ENCODE results near the gene PIP5K1A. TPM values are rescaled to one million over a fixed set of nuclear protein-coding genes. Genes with fewer than 3 reads are reported as not detected.
A peak's percentile ranks its signal among the peaks of the same experiment; 100 is the strongest.

The PIP5K1A gene
- total and polyA plus RNA-seq, 2 of the 8 experiments (the other 6 are each of a cell fraction or from before 2014, with no cell fraction given): 87.5 to 105 TPM

DNA sequence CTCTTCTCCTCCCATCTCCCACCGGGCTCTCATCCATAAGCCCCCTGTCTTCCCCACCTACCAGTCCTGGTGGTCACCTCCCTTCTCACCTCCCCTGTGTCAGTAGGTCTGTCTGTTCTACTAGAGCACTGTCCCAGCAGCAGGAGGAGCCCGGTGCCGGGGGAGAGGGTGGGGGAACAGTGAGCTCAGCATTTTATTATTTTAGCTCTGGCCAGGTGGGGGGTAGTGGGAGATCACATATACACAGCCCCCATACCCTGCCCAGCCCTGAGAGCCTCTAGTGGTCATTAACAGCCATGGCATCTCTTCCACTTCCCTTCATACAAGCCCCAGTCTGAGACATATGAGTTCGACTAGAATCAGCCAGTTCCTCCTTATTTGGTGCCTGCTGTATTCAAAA is 22.5 kb upstream of the PIP5K1A start, which contains the start of gene TMOD4 (continued):
- TF ChIP-seq, protein P1, sequence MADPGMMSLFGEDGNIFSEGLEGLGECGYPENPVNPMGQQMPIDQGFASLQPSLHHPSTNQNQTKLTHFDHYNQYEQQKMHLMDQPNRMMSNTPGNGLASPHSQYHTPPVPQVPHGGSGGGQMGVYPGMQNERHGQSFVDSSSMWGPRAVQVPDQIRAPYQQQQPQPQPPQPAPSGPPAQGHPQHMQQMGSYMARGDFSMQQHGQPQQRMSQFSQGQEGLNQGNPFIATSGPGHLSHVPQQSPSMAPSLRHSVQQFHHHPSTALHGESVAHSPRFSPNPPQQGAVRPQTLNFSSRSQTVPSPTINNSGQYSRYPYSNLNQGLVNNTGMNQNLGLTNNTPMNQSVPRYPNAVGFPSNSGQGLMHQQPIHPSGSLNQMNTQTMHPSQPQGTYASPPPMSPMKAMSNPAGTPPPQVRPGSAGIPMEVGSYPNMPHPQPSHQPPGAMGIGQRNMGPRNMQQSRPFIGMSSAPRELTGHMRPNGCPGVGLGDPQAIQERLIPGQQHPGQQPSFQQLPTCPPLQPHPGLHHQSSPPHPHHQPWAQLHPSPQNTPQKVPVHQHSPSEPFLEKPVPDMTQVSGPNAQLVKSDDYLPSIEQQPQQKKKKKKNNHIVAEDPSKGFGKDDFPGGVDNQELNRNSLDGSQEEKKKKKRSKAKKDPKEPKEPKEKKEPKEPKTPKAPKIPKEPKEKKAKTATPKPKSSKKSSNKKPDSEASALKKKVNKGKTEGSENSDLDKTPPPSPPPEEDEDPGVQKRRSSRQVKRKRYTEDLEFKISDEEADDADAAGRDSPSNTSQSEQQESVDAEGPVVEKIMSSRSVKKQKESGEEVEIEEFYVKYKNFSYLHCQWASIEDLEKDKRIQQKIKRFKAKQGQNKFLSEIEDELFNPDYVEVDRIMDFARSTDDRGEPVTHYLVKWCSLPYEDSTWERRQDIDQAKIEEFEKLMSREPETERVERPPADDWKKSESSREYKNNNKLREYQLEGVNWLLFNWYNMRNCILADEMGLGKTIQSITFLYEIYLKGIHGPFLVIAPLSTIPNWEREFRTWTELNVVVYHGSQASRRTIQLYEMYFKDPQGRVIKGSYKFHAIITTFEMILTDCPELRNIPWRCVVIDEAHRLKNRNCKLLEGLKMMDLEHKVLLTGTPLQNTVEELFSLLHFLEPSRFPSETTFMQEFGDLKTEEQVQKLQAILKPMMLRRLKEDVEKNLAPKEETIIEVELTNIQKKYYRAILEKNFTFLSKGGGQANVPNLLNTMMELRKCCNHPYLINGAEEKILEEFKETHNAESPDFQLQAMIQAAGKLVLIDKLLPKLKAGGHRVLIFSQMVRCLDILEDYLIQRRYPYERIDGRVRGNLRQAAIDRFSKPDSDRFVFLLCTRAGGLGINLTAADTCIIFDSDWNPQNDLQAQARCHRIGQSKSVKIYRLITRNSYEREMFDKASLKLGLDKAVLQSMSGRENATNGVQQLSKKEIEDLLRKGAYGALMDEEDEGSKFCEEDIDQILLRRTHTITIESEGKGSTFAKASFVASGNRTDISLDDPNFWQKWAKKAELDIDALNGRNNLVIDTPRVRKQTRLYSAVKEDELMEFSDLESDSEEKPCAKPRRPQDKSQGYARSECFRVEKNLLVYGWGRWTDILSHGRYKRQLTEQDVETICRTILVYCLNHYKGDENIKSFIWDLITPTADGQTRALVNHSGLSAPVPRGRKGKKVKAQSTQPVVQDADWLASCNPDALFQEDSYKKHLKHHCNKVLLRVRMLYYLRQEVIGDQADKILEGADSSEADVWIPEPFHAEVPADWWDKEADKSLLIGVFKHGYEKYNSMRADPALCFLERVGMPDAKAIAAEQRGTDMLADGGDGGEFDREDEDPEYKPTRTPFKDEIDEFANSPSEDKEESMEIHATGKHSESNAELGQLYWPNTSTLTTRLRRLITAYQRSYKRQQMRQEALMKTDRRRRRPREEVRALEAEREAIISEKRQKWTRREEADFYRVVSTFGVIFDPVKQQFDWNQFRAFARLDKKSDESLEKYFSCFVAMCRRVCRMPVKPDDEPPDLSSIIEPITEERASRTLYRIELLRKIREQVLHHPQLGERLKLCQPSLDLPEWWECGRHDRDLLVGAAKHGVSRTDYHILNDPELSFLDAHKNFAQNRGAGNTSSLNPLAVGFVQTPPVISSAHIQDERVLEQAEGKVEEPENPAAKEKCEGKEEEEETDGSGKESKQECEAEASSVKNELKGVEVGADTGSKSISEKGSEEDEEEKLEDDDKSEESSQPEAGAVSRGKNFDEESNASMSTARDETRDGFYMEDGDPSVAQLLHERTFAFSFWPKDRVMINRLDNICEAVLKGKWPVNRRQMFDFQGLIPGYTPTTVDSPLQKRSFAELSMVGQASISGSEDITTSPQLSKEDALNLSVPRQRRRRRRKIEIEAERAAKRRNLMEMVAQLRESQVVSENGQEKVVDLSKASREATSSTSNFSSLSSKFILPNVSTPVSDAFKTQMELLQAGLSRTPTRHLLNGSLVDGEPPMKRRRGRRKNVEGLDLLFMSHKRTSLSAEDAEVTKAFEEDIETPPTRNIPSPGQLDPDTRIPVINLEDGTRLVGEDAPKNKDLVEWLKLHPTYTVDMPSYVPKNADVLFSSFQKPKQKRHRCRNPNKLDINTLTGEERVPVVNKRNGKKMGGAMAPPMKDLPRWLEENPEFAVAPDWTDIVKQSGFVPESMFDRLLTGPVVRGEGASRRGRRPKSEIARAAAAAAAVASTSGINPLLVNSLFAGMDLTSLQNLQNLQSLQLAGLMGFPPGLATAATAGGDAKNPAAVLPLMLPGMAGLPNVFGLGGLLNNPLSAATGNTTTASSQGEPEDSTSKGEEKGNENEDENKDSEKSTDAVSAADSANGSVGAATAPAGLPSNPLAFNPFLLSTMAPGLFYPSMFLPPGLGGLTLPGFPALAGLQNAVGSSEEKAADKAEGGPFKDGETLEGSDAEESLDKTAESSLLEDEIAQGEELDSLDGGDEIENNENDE (IDR thresholded peaks at IDR 0.05; ENCODE audit: insufficient replicate concordance, low read length): no peak
- TF ChIP-seq, protein P2, sequence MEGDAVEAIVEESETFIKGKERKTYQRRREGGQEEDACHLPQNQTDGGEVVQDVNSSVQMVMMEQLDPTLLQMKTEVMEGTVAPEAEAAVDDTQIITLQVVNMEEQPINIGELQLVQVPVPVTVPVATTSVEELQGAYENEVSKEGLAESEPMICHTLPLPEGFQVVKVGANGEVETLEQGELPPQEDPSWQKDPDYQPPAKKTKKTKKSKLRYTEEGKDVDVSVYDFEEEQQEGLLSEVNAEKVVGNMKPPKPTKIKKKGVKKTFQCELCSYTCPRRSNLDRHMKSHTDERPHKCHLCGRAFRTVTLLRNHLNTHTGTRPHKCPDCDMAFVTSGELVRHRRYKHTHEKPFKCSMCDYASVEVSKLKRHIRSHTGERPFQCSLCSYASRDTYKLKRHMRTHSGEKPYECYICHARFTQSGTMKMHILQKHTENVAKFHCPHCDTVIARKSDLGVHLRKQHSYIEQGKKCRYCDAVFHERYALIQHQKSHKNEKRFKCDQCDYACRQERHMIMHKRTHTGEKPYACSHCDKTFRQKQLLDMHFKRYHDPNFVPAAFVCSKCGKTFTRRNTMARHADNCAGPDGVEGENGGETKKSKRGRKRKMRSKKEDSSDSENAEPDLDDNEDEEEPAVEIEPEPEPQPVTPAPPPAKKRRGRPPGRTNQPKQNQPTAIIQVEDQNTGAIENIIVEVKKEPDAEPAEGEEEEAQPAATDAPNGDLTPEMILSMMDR (IDR thresholded peaks at IDR 0.05; ENCODE audit: control extremely low read depth in 1 of 3, insufficient read depth in 1 of 3, low read depth in 1 of 3, low read length in 3 of 3): peak; percentile 37 to 67 (median 47)
- TF ChIP-seq CBX5 (IDR thresholded peaks at IDR 0.05; ENCODE audit: low read depth, low read length): no peak
- no peak for TF ChIP-seq SIN3A (conservative IDR thresholded peaks at IDR 0.05 in 1 of 2, IDR thresholded peaks at IDR 0.05 in 1 of 2; ENCODE audit: low read depth in 1 of 2, low read length in 2 of 2)
- TF ChIP-seq RBBP5 (IDR thresholded peaks at IDR 0.05; ENCODE audit: borderline replicate concordance, low read depth, low read length): no peak
- no peak for TF ChIP-seq CHD1 (IDR thresholded peaks at IDR 0.05; ENCODE audit: low read depth, low read length)
- no peak for TF ChIP-seq RXRA (IDR thresholded peaks at IDR 0.05; ENCODE audit: insufficient read depth, low read depth, low read length)

All from H1 (cell line).